GM18867 (cell line): ENCODE data around the gene AHI1.

Experiments used
- ATAC-seq: cut with Tn5 transposase; IDR thresholded peaks from one replicate; pipeline ENCODE4 v1.9.1; 2021; ENCODE audit warnings: mild to moderate bottlenecking, moderate library complexity; ENCODE audit not compliant: unreplicated experiment

AHI1 gene

GRCh38 chr6:135497412-135498184 is at the start of gene AHI1:
Gene AHI1 (minus strand): TSS chr6:135497740. CDS start chr6:135492237, 5,503 bp downstream.
- peak; percentile 96 for ATAC-seq

GRCh38 chr6:135546680-135547418 is 49.3 kb upstream of the AHI1 start:
- no peak for ATAC-seq

GRCh38 chr6:135546206-135546605 is 48.7 kb upstream of the AHI1 start:
- no peak for ATAC-seq

- no peak for ATAC-seq
Measured at GRCh38 chr6:135540207-135540840, 42.8 kb upstream of the AHI1 start.

GRCh38 chr6:135537741-135538301 is 40.3 kb upstream of the AHI1 start:
- ATAC-seq: no peak

- peak; percentile 46 for ATAC-seq
Measured at GRCh38 chr6:135535989-135536414, 38.5 kb upstream of the AHI1 start.

GRCh38 chr6:135534773-135535380 is 37.3 kb upstream of the AHI1 start:
- ATAC-seq: no peak

- no peak for ATAC-seq
Measured at GRCh38 chr6:135532559-135532958, 35.0 kb upstream of the AHI1 start.

GRCh38 chr6:135531954-135532490 is 34.5 kb upstream of the AHI1 start:
- no peak for ATAC-seq

GRCh38 chr6:135530113-135530512 is 32.6 kb upstream of the AHI1 start:
- ATAC-seq: no peak

GRCh38 chr6:135527960-135528249 is 30.4 kb upstream of the AHI1 start:
- ATAC-seq: no peak

- ATAC-seq: no peak
Measured at GRCh38 chr6:135527116-135527959, 29.8 kb upstream of the AHI1 start.

GRCh38 chr6:135525594-135525993 is 28.1 kb upstream of the AHI1 start:
- ATAC-seq: no peak

- ATAC-seq: no peak
Measured at GRCh38 chr6:135522965-135523692, 25.6 kb upstream of the AHI1 start.

GRCh38 chr6:135521431-135521830 is 23.9 kb upstream of the AHI1 start:
- no peak for ATAC-seq

- no peak for ATAC-seq
Measured at GRCh38 chr6:135520781-135521180, 23.2 kb upstream of the AHI1 start.

- ATAC-seq: no peak
Measured at GRCh38 chr6:135519348-135519747, 21.8 kb upstream of the AHI1 start.

- ATAC-seq: no peak
Measured at GRCh38 chr6:135517527-135517926, 20.0 kb upstream of the AHI1 start.

GRCh38 chr6:135514706-135515105 is 17.2 kb upstream of the AHI1 start:
- no peak for ATAC-seq
